NCI-H2081 treated with DMSO at 0.1 percent for 48 hours (cell line): Measurements from ENCODE around the gene PXDN.

Experiments used
- DNase-seq: peaks from one replicate; lab custom pipeline; 2025; lab: John Stamatoyannopoulos, UW

The PXDN gene

GRCh38 chr2:1650085-1650872 is 94.0 kb downstream of the PXDN start:
- no peak for DNase-seq

GRCh38 chr2:1649103-1650084 is 94.9 kb downstream of the PXDN start:
- no peak for DNase-seq

GRCh38 chr2:1648241-1649102 is 95.8 kb downstream of the PXDN start:
- no peak for DNase-seq

GRCh38 chr2:1647417-1648240 is 96.7 kb downstream of the PXDN start:
- no peak for DNase-seq

GRCh38 chr2:1645761-1646476 is 98.4 kb downstream of the PXDN start:
- DNase-seq, result no peak

GRCh38 chr2:1644427-1644826 is 99.9 kb downstream of the PXDN start:
- no peak for DNase-seq

- no peak for DNase-seq
These were observed 101.2 kb downstream of the PXDN start for GRCh38 chr2:1642993-1643619.

GRCh38 chr2:1642066-1642861 is 102.1 kb downstream of the PXDN start:
- no peak for DNase-seq

- no peak for DNase-seq
These were observed 102.8 kb downstream of the PXDN start for GRCh38 chr2:1641523-1641922.

- DNase-seq, result no peak
These were observed 103.8 kb downstream of the PXDN start for GRCh38 chr2:1640301-1641135.

GRCh38 chr2:1639086-1639858 is 105.0 kb downstream of the PXDN start:
- DNase-seq, result no peak

GRCh38 chr2:1638281-1638860 is 105.9 kb downstream of the PXDN start:
- no peak for DNase-seq

- DNase-seq, result no peak
These were observed 107.4 kb downstream of the PXDN start for GRCh38 chr2:1636791-1637415.

GRCh38 chr2:1635823-1636222 is 108.5 kb downstream of the PXDN start:
- no peak for DNase-seq

GRCh38 chr2:1634681-1635341 is 109.5 kb downstream of the PXDN start:
- DNase-seq, result no peak
